Measurements from ENCODE around the gene CUBN. TPM values are rescaled to one million over a fixed set of nuclear protein-coding genes. Genes with fewer than 3 reads are reported as not detected.

CUBN gene
- total RNA-seq, 1 donor from 2014 or later: 6.8 TPM

GRCh38 chr10:17041626-17042520 lies 87.7 kb downstream of the CUBN start:
- intact Hi-C loops (cut with DNase I): no loop called here
- Histone ChIP-seq H3K27me3 (no peaks in the 10 kb centered on the region), H3K36me3 (no peaks in the 10 kb centered on the region), H3K4me1 (no peaks in the 10 kb centered on the region), H3K4me3 (no peak overlapping the region), H3K27ac (no peak overlapping the region), H3K9me3 (no peaks in the 10 kb centered on the region)
- no peak for DNase-seq (ENCODE audit: low spot score in 2 of 2)
- no peak for TF ChIP-seq CTCF (IDR thresholded peaks at IDR 0.05)

DNA sequence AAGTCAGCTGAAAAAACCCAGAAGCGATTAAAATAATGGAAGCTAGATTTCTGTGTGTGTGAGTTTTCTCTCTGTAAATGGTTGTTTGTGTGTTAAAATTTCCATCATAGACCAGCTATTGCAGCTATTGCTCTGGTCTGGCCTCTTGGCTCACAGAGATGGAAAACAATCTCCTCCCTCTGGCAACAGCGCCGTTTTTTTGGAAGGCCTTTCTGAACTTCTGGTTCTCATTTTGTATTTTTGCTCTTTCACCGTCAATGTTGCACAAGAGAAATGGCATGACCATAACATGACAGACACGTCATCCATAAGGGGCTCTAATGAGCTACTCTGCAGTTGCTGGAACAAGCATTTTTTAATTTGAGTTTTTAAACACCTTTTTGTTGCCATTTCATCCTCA lies 91.0 kb downstream of the CUBN start:
- Histone ChIP-seq H3K9me3 (no peaks in the 10 kb centered on the region), H3K36me3 (no peaks in the 10 kb centered on the region), H3K4me3 (no peak overlapping the region), H3K27ac (no peak overlapping the region), H3K27me3 (no peaks in the 10 kb centered on the region), H3K4me1 (no peaks in the 10 kb centered on the region)
- intact Hi-C loops (cut with DNase I): no loop called here
- peak in 1 of 2 donors; percentile 69 for DNase-seq (ENCODE audit: low spot score in 2 of 2)
- no peak for TF ChIP-seq CTCF (IDR thresholded peaks at IDR 0.05)

- intact Hi-C loops (cut with DNase I): no loop called here
- no peak overlapping the region for H3K4me3 ChIP-seq
- H3K27me3 ChIP-seq: no peaks in the 10 kb centered on the region
- H3K27ac ChIP-seq: no peak overlapping the region
- no peak for DNase-seq (ENCODE audit: low spot score in 2 of 2)
- TF ChIP-seq CTCF (IDR thresholded peaks at IDR 0.05): no peak
- no peaks in the 10 kb centered on the region for H3K9me3 ChIP-seq
- H3K36me3 ChIP-seq: no peaks in the 10 kb centered on the region
- H3K4me1 ChIP-seq: no peaks in the 10 kb centered on the region
These were observed 91.7 kb downstream of the CUBN start for GRCh38 chr10:17037910-17038309.

DNA sequence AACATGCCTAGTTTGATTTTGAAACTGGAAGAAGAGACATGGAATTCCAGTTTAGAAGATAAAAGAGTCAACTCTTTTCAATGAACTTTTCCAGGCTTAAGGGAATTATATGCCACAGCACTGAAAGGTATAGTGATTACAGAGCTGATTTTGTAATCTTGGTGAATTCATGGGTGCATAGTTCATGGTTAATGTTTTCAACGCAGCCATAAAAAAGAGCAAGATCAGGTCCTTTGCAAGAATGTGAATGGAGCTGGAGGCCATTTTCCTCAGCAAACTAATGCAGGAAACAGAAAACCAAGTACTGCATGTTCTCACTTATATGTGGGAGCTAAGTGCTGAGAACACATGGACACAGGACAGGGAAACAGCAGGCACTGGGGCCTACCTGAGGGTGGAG lies 94.2 kb downstream of the CUBN start:
- Histone ChIP-seq H3K9me3 (no peaks in the 10 kb centered on the region), H3K27ac (no peak overlapping the region), H3K4me1 (no peaks in the 10 kb centered on the region), H3K4me3 (no peak overlapping the region), H3K27me3 (no peaks in the 10 kb centered on the region), H3K36me3 (no peaks in the 10 kb centered on the region)
- no peak for TF ChIP-seq CTCF (IDR thresholded peaks at IDR 0.05)
- no peak for DNase-seq (ENCODE audit: low spot score in 2 of 2)
- intact Hi-C loops (cut with DNase I): no loop called here

- peaks cover 0 to 2% of the 10 kb centered on the region in 2 donors for H3K4me1 ChIP-seq
- DNase-seq (ENCODE audit: low spot score in 2 of 2): no peak
- no peak for TF ChIP-seq CTCF (IDR thresholded peaks at IDR 0.05)
These were observed 95.9 kb downstream of the CUBN start for GRCh38 chr10:17033529-17034260.

More at GRCh38 chr10:17033529-17034260, 95.9 kb downstream of the CUBN start:
- intact Hi-C loops (cut with DNase I): no loop called here
- no peaks in the 10 kb centered on the region for H3K36me3 ChIP-seq
- no peak overlapping the region for H3K4me3 ChIP-seq
- no peaks in the 10 kb centered on the region for H3K27me3 ChIP-seq
- no peaks in the 10 kb centered on the region for H3K9me3 ChIP-seq
- H3K27ac ChIP-seq: no peak overlapping the region

All from ascending aorta (tissue), 2 donors.